ENCODE measurements around the gene NAXE. TPM values are rescaled to one million over a fixed set of nuclear protein-coding genes. Genes with fewer than 3 reads are reported as not detected.
A peak's percentile ranks its signal among the peaks of the same experiment; 100 is the strongest.
"Not testable (repeated sequence)": the region's sequence is repeated elsewhere in the genome, so short reads cannot be mapped to it uniquely, and the experiment has no call there.

The NAXE gene
- total RNA-seq, 2 donors from 2014 or later: 118 to 188 TPM

GRCh38 chr1:156608036-156608674 lies 16.6 kb downstream of the NAXE start:
- TF ChIP-seq POLR2A (IDR thresholded peaks at IDR 0.05) (no peak), POLR2AphosphoS5 (IDR thresholded peaks at IDR 0.05) (peak; percentile 50), CTCF (IDR thresholded peaks at IDR 0.05) (peak in 3 of 4 experiments; percentile 65 to 90 (median 80))

GRCh38 chr1:156608981-156609380 lies 17.4 kb downstream of the NAXE start:
- no peak overlapping the region for H3K27ac ChIP-seq
- no peaks in the 10 kb centered on the region for H3K4me1 ChIP-seq (replicated peaks)
- no peak for DNase-seq (ENCODE audit: low spot score)
- H3K36me3 ChIP-seq: no peaks in the 10 kb centered on the region
- intact Hi-C loops (cut with DNase I): loop anchor here (5.0 kb wide), 1 partner anchor 152 kb away; no protein-coding TSS in a partner anchor
- 48% methylated on average over 6 of the region's 6 CpGs for WGBS
- H3K9me3 ChIP-seq: no peaks in the 10 kb centered on the region
- no peaks in the 10 kb centered on the region for H3K27me3 ChIP-seq (replicated peaks; ENCODE audit: insufficient read depth)
- TF ChIP-seq CTCF (IDR thresholded peaks at IDR 0.05) (peak in 2 of 4 experiments; percentile 34 to 50), POLR2A (IDR thresholded peaks at IDR 0.05) (no peak)
- no peak overlapping the region for H3K4me3 ChIP-seq

More at GRCh38 chr1:156608036-156608674, 16.6 kb downstream of the NAXE start:
- Histone ChIP-seq H3K27me3 (replicated peaks; ENCODE audit: insufficient read depth) (no peaks in the 10 kb centered on the region), H3K27ac (no peak overlapping the region), H3K36me3 (no peaks in the 10 kb centered on the region), H3K9me3 (no peaks in the 10 kb centered on the region), H3K4me1 (replicated peaks) (no peaks in the 10 kb centered on the region), H3K4me3 (no peak overlapping the region)
- WGBS: 32% methylated on average over 7 of the region's 7 CpGs
- peak; percentile 62 for DNase-seq (ENCODE audit: low spot score)
- intact Hi-C loops (cut with DNase I): loop anchor here (5.0 kb wide), 1 partner anchor 151 kb away; no protein-coding TSS in a partner anchor

- not testable (repeated sequence) for H3K27ac ChIP-seq; H3K9me3 ChIP-seq; DNase-seq (ENCODE audit: low spot score); H3K36me3 ChIP-seq; H3K4me3 ChIP-seq; H3K4me1 ChIP-seq (replicated peaks); H3K27me3 ChIP-seq (replicated peaks; ENCODE audit: insufficient read depth)
- intact Hi-C loops (cut with DNase I): loop anchor here (10.0 kb wide), 1 partner anchor 225 kb away; no protein-coding TSS in a partner anchor
- WGBS: 96% methylated on average over 9 of the region's 9 CpGs
Measured at GRCh38 chr1:156610072-156610471, 18.5 kb downstream of the NAXE start.

- DNase-seq (ENCODE audit: low spot score): no peak
- TF ChIP-seq POLR2A (IDR thresholded peaks at IDR 0.05) (no peak), CTCF (IDR thresholded peaks at IDR 0.05) (no peak), POLR2AphosphoS5 (IDR thresholded peaks at IDR 0.05) (no peak)
- Histone ChIP-seq H3K27me3 (replicated peaks; ENCODE audit: insufficient read depth) (no peaks in the 10 kb centered on the region), H3K9me3 (no peaks in the 10 kb centered on the region), H3K36me3 (no peaks in the 10 kb centered on the region), H3K27ac (no peak overlapping the region), H3K4me3 (no peak overlapping the region), H3K4me1 (replicated peaks) (peaks cover 10% of the 10 kb centered on the region)
- WGBS: 52% methylated on average over 3 of the region's 3 CpGs
- intact Hi-C loops (cut with DNase I): loop anchor here (10.0 kb wide), 1 partner anchor 228 kb away; no protein-coding TSS in a partner anchor
Measured at GRCh38 chr1:156612666-156613065, 21.1 kb downstream of the NAXE start.

GRCh38 chr1:156615946-156616345 lies 24.4 kb downstream of the NAXE start:
- Histone ChIP-seq H3K4me3 (no peak overlapping the region), H3K27me3 (replicated peaks; ENCODE audit: insufficient read depth) (no peaks in the 10 kb centered on the region), H3K36me3 (no peaks in the 10 kb centered on the region), H3K4me1 (replicated peaks) (peaks cover 10% of the 10 kb centered on the region), H3K9me3 (no peaks in the 10 kb centered on the region), H3K27ac (peak overlapping the region; percentile 61 to 80)
- TF ChIP-seq POLR2A (IDR thresholded peaks at IDR 0.05): no peak
- TF ChIP-seq POLR2AphosphoS5 (IDR thresholded peaks at IDR 0.05): no peak
- TF ChIP-seq CTCF (IDR thresholded peaks at IDR 0.05): no peak
- DNase-seq (ENCODE audit: low spot score): no peak
- intact Hi-C loops (cut with DNase I): loop anchor here (10.0 kb wide), 1 partner anchor 231 kb away; no protein-coding TSS in a partner anchor
- 22% methylated on average over 4 of the region's 4 CpGs for WGBS
